Measurements from ENCODE around the gene ZMYND8.

- TF ChIP-seq CTCF (IDR thresholded peaks at IDR 0.05) (no peak), POLR2A (IDR thresholded peaks at IDR 0.05) (no peak), EP300 (IDR thresholded peaks at IDR 0.05) (no peak), POLR2AphosphoS5 (IDR thresholded peaks at IDR 0.05) (no peak)
Measured at GRCh38 chr20:47191074-47191673, 165.3 kb downstream of the ZMYND8 start.
